ENCODE measurements around the gene SFTPD.
"Not testable (repeated sequence)": the region's sequence is repeated elsewhere in the genome, so short reads cannot be mapped to it uniquely, and the experiment has no call there.

Gene SFTPD

GRCh38 chr10:79948976-79949722, at the start of gene SFTPD:
Gene SFTPD, minus strand, starts transcription at chr10:79949105. Its CDS starts 2,446 bp downstream, at chr10:79946659.
- DNase-seq, result no peak

DNA sequence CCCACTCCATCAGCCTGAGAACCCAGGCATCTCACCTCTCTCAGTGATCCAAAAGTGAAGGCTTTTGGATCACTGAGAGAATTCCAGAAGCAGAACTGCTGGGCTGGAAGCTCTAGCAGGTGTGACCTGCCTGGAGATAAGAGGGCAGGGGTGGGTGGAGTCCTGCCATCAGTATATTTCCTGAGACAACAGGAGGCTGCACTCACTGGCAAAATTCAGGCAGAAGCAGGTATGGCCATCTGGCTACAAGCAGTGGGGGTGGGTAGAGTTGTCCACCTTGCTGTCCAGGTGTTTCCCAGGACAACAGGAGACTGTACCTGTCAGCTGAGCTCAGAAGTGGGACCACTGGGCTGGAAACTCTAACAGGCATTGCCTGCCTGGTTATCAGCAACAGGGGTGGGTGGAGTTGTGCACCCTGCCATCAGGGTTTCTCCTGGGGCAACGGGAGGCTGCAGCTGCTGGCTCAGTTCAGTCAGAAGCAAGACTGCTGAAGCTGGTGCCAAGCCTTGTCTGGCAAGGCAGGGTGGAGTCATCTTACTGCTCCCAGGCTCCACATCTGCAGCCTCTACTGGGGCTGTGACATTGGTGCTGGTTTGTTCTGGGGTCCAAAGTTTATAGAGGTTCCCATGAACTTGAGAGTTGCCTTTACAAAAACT, 47.2 kb upstream of the SFTPD start:
- DNase-seq, result no peak

GRCh38 chr10:79994556-79994955, 45.7 kb upstream of the SFTPD start:
- no peak for DNase-seq

DNA sequence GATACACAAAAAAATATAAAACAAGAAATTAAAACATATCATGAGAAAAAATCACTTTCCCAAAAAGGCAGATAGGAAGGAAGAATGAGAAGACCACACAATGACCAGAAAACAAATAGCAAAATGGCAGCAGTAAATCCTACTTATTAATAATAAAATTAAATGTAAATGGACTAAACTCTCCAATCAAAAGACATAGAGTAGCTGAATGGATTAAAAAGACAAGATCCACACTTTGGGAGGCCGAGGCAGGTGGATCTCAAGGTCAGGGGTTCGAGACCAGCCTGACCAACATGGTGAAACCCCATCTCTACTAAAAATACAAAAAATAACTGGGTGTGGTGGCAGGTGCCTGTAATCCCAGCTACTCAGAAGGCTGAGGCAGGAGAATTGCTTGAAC, 39.3 kb upstream of the SFTPD start:
- DNase-seq, result not testable (repeated sequence)

DNA sequence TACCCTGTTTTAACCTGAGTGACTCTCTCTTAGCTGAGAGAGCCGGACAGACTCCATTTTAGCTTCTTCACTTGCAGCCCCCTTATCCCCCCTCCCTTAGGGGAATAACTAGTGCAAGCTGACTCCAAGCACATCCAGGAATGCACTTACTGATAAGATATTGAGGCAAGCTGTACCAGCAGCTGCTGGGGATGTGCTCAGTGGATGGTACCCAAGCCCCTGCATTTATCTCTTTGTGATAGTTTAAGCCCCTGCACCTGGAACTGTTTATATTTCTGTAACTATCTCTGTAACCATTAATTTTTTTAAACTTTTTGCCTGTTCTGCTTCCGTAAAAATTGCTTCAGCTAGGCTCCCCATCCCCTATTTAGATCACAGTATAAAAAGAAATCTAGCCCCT, 37.8 kb upstream of the SFTPD start:
- DNase-seq, result not testable (repeated sequence)

GRCh38 chr10:79985481-79986072, 36.7 kb upstream of the SFTPD start:
- DNase-seq, result no peak

DNA sequence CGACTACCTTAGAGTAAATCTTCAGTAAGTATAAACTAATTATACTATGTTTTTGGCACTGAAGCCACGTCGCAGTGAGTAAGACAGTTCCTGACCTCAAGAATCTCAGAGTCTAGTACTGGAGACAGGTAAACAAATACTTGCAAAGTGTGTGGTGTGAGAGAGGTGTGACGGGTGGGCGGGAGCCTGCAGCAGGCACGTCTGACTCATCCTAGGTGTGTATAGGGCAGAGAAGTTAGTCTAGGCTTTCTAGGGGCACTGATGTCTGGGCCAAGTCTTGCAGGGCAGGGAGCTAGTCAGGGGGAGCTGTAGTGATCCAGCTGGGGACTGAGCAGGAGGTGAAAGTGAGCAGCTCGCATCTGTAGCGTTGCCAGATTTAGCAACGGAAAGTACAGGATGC, 35.9 kb upstream of the SFTPD start:
- DNase-seq, result no peak

DNA sequence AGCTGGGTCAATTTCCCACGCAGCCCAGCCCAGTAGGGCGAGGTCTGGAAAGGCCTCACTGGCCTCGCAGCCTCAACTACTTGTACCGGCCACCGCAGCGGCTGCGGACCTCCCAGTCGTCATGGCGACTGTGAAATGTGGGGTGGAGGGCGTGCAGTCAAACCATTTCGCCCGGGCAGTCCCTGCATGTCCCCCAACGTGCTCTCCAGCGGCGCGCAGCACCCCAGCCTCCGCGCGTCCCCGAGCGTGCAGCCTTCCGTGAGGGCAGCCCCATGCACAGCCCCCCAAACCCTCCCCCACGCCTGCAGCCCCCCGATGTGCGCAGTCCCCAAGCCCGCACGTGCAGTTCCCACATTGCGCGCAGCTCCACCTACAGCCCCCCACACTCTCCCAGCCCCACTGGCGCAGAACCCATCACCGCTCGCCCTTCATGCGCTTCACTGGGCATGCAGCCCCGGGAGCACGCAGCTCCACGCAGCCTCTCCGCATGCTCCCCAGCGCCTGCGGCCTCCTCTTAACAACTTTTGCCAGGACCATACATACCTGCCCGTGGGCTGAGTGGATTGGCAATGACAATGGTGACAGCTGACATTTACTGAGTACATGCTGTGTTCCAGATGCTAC, 34.5 kb upstream of the SFTPD start:
- no peak for DNase-seq

GRCh38 chr10:79982861-79983260, 34.0 kb upstream of the SFTPD start:
- no peak for DNase-seq

DNA sequence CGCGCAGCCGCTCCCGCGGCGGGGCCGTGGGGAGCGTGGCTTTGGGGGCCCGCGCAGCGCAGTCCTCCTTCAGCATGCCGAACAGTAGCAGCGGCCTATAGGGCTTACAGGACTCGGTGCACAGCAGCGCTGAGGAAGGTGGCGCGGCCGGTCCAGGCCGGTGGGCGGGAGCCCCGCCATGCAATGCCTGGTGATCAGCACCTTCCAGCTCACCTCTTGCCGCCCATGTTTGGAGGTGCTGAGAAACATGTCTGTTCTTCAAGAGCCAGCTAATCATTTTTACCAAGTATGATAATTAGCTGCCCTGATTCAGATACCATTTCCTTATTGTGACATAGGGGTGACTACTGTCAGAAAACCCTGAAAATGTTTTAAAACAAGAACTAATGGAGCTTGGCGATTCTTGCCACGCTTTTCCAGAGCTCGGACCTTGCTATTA, 33.5 kb upstream of the SFTPD start:
- DNase-seq, result no peak

DNA sequence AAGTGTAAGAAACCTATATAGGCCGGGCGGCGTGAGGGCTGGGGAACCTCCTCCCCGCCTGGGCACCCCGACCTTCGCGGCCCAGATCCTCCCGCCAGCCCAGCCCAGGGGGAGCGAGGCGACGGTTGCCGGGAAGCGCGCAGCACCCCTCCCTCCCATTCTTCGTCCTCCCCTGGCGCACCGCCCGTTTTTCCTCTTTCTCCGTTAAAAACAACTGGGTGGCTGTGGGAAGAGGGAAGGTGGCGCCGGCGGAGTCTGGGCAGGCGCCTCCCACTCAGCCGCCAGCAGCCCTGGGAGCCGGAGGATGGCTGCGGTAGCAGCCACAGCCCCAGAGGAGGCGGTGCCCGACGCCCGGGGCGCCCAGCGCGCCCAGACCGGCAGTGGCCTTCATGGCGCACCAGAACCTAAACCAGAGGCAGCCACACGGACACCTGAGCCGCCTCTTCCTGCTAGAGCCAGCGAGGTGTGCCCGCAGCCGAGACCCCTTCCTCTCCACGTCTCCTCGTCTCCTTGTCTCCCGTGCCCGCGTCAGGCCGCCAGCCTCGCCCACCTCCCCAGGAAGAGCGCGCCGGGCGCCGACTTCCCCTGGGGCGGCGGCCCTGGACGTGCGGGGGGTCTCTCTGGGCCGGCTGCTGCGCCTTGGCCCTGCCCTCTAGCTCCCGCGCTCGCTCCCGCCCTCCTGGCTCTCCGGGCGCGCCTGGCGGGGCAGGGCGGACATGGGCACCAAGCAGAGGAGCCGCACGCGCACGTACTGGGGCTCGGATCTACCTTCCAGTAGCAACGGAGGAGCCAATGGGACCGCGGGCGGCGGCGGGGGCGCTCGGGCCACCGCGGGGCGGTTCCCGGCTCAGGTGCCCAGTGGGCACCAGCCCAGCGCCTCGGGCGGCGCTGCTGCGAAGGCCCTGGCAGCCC, 32.8 kb upstream of the SFTPD start:
- peak; percentile 1 to 58 for DNase-seq

GRCh38 chr10:79980711-79981110, 31.8 kb upstream of the SFTPD start:
- no peak for DNase-seq

DNA sequence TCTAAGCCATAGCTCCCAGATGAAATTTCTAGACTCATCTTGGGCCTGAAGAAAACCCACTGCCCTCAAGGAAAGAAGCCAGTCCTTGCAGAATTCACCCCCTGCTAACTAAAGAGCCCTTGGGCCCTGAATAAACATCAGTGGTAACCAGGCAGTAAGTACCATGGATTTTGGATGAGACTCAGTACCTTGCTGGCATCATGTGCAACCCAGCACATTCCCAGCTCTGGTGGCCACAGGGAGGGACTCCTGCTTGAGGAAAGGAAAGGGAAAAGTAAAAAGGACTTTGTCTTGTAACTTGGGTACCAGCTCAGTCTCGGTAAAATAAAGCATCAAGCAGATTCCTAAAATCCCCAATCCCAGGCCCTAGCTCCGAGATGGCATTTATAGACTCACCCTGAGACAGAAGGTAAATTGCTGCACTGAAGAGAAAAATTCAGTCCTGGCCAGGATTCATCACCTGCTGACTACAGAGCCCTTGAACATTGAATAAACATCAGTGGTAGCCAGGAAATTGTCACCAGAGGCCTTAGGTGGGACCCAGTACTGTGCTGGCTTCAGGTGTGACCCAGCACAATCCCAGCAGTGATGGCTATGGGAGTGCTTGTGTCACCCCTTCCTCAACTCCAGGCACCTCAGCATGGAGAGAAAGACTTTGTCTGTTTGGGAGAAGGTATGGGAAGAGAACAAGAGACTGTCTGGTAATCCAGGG, 31.2 kb upstream of the SFTPD start:
- DNase-seq, result no peak

GRCh38 chr10:79979310-79979975, 30.5 kb upstream of the SFTPD start:
- DNase-seq, result no peak

GRCh38 chr10:79976999-79977398, 28.1 kb upstream of the SFTPD start:
- no peak for DNase-seq

DNA sequence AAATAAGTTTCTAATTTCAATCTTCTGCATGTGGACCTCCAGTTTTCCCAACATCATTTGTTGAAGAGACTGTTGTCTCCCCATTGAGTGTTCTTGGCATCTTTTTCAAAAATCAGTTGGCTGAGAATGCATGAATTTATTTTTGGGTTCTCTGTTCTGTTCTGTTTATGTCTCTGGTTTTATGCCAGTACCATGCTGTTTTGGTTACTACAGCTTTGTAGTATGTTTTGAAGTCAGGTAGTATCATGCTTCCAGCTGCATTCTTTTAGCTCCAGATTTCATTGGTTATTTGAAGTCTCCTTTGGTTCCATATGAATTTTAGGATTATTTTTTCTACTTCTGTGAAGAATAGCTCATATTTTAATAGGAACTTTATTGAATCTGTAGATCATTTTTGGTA, 21.2 kb upstream of the SFTPD start:
- no peak for DNase-seq

DNA sequence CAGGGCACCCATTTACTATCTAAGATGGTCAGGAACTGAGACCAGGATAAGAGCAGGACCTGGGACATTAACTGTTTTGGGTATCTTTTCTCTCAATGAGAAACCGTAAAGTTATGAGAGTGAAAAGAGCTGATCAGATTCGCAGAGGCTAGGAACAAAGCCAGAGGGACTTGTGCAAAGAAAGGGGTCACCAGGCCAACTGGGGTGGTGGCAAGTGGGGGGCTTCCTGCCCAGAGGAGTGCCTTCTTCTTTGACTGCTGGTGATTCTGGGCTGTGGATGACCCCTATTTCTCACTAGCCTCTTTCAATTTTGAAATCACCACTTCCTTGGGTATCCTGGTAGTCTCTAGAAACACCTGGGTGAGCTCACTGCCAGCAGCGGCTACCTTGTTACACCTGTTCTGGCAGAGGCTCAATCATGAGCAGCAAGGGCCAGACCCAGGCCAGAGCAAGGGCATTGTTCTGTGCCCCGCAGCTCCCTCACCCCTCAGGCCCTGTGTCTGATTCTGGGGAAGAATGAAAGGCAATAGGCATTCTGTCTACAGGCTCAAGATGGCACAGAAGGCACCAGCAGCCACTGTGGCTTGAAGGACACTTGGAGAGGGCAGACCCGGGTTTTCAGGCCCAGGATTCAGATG, 999 bp downstream of the SFTPD start:
- no peak for DNase-seq

GRCh38 chr10:79947083-79947415, 1.9 kb downstream of the SFTPD start:
- no peak for DNase-seq

GRCh38 chr10:79946271-79947082, 2.4 kb downstream of the SFTPD start:
- no peak for DNase-seq

Data from SW 1271 (cell line).